ENCODE data around the gene FN3K.

DNA sequence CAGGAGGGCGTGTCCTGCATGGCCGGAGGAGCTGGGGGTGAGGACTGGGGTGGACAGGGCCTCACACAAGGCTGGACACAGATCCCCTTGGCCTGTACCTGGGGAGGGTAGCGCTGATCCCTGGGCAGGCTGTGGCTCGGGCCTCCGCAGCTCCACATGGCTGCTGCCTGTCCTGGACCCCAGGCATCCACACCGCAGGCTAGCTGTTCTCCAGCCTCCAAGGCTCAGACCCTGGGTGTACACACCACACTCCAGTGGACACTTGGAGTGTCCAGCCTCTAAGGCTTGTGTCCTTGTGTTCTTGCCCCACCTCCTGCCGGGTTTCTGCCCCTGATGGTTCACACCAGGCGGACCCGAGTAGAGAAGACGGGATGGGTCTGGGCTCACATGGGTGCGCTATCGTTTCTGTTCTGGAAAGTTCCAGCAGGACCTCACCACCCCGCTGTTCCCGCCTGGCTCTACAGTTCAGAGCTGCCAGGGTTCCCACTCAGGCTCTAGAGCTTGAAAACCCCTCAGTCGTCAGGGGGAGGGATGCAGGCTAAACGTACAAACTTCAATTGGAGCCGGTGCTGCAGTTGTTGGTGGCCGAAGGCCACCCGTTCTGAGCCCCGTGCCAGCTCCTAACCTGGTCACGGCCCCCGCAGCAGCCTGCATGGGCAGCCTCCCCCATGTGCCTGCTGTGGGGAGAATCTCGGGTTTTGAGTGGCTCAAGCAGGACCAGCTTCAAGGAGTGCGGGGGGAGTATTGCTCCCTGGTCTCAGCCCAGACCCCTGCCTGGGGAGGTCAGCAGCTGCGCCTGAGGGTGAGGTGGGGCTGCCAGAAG lies 25.5 kb upstream of the FN3K start:
- TF ChIP-seq, protein P1, sequence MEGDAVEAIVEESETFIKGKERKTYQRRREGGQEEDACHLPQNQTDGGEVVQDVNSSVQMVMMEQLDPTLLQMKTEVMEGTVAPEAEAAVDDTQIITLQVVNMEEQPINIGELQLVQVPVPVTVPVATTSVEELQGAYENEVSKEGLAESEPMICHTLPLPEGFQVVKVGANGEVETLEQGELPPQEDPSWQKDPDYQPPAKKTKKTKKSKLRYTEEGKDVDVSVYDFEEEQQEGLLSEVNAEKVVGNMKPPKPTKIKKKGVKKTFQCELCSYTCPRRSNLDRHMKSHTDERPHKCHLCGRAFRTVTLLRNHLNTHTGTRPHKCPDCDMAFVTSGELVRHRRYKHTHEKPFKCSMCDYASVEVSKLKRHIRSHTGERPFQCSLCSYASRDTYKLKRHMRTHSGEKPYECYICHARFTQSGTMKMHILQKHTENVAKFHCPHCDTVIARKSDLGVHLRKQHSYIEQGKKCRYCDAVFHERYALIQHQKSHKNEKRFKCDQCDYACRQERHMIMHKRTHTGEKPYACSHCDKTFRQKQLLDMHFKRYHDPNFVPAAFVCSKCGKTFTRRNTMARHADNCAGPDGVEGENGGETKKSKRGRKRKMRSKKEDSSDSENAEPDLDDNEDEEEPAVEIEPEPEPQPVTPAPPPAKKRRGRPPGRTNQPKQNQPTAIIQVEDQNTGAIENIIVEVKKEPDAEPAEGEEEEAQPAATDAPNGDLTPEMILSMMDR (IDR thresholded peaks at IDR 0.05) = no peak
- TF ChIP-seq POLR2A (IDR thresholded peaks at IDR 0.05) = no peak
- TF ChIP-seq POLR2AphosphoS5 (IDR thresholded peaks at IDR 0.05; ENCODE audit: insufficient read depth in 1 of 2, low read depth in 1 of 2) = no peak

All from vagina (tissue), 2 donors.